GM12878 (cell line): ENCODE data around the gene AP1S3. TPM values are rescaled to one million over a fixed set of nuclear protein-coding genes. Genes with fewer than 3 reads are reported as not detected.

ENCODE experiments used
- ASH2L ChIP-seq: fragments of 300-600, 200-600 bp; sonication (generic); IDR thresholded peaks from 2 replicates; pipeline ENCODE4 v1.6.1; 2017; ENCODE audit warnings: low read depth, mild to moderate bottlenecking, borderline replicate concordance
- ATF7 ChIP-seq: fragments of 450-650 bp; IDR thresholded peaks from 2 replicates; pipeline ENCODE4 v1.6.1; 2016; ENCODE audit warnings: low read depth, mild to moderate bottlenecking
- BCL11A ChIP-seq: IDR thresholded peaks from 2 replicates; pipeline ENCODE4 v1.6.1; 2011; ENCODE audit warnings: low read depth, low read length
- CREB1 ChIP-seq: IDR thresholded peaks from 2 replicates; pipeline ENCODE4 v1.6.1; 2012; ENCODE audit warnings: low read depth, mild to moderate bottlenecking, inconsistent platforms
- CREM ChIP-seq: IDR thresholded peaks from 2 replicates; pipeline ENCODE4 v1.6.1; 2014; ENCODE audit warnings: antibody characterized with exemption, low read depth
- CTCF ChIP-seq, 3 experiments: IDR thresholded peaks in 2 of 3; conservative IDR thresholded peaks in 1 of 3; 2 replicates each; pipeline ENCODE4 v1.5.1; 2011; ENCODE audit warnings: low read depth in 3 of 3, low read length in 3 of 3, mild to moderate bottlenecking in 3 of 3, control low read depth in 2 of 3, moderate library complexity in 2 of 3, inconsistent platforms in 1 of 3, mixed read lengths in 1 of 3; ENCODE audit not compliant: control insufficient read depth in 2 of 3, insufficient read depth in 1 of 3; ENCODE audit errors: extremely low read depth in 1 of 3
- EED ChIP-seq: sonication (generic); IDR thresholded peaks from 2 replicates; pipeline ENCODE4 v1.6.1; 2016; ENCODE audit warnings: antibody characterized with exemption, low read depth
- ETV6 ChIP-seq, 2 experiments: fragments of 450-650 bp in 1 of 2; IDR thresholded peaks in 1 of 2; conservative IDR thresholded peaks in 1 of 2; 2 replicates each; pipeline ENCODE4 v1.6.1; 2014; ENCODE audit warnings: antibody characterized with exemption in 1 of 2, borderline replicate concordance in 1 of 2, low read depth in 1 of 2, mild to moderate bottlenecking in 1 of 2, moderate library complexity in 1 of 2
- FOXM1 ChIP-seq: IDR thresholded peaks from 2 replicates; pipeline ENCODE4 v1.6.1; 2012; ENCODE audit warnings: low read depth, mild to moderate bottlenecking, inconsistent platforms, low read length, moderate library complexity
- HDAC6 ChIP-seq: fragments of 200-600 bp; sonication (generic); IDR thresholded peaks from one replicate; pipeline ENCODE4 v1.8.0; 2017; ENCODE audit warnings: antibody characterized with exemption; ENCODE audit not compliant: unreplicated experiment
- IKZF1 ChIP-seq: fragments of 450-650 bp; conservative IDR thresholded peaks from 2 replicates; pipeline ENCODE4 v1.6.1; 2017; ENCODE audit warnings: antibody characterized with exemption, mild to moderate bottlenecking
- MEF2A ChIP-seq: IDR thresholded peaks from 2 replicates; pipeline ENCODE4 v1.6.1; 2011; ENCODE audit warnings: low read depth, mild to moderate bottlenecking, low read length, moderate library complexity; ENCODE audit not compliant: insufficient read depth
- MEF2B ChIP-seq: fragments of 450-650 bp; IDR thresholded peaks from 2 replicates; pipeline ENCODE4 v1.6.1; 2018; ENCODE audit warnings: mild to moderate bottlenecking, moderate library complexity; ENCODE audit not compliant: partially characterized antibody, poor library complexity, severe bottlenecking
- NBN ChIP-seq: fragments of 450-650 bp; IDR thresholded peaks from 2 replicates; pipeline ENCODE4 v1.6.1; 2016
- PAX5 ChIP-seq: IDR thresholded peaks from 2 replicates; pipeline ENCODE4 v1.6.1; 2011; ENCODE audit warnings: low read depth, low read length, borderline replicate concordance
- PAX8 ChIP-seq: fragments of 450-650 bp; IDR thresholded peaks from 2 replicates; pipeline ENCODE4 v1.6.1; 2017; ENCODE audit warnings: mild to moderate bottlenecking, moderate library complexity
- PKNOX1 ChIP-seq: fragments of 450-650 bp; IDR thresholded peaks from 2 replicates; pipeline ENCODE4 v1.6.1; 2016; ENCODE audit warnings: mild to moderate bottlenecking
- RCOR1 ChIP-seq: conservative IDR thresholded peaks from 2 replicates; pipeline ENCODE4 v1.6.1; 2012; ENCODE audit warnings: low read depth, low read length, improper control_type of control experiment
- SMAD5 ChIP-seq: IDR thresholded peaks from 2 replicates; pipeline ENCODE4 v1.6.1; 2016; ENCODE audit warnings: antibody characterized with exemption, low read depth
- SMC3 ChIP-seq: IDR thresholded peaks from 2 replicates; pipeline ENCODE4 v1.6.1; 2011; ENCODE audit warnings: low read length, improper control_type of control experiment, borderline replicate concordance
- TARDBP ChIP-seq: IDR thresholded peaks from 2 replicates; pipeline ENCODE4 v1.6.1; 2016; ENCODE audit warnings: borderline replicate concordance
- ZNF274 ChIP-seq: IDR thresholded peaks from one replicate; pipeline ENCODE4 v1.8.0; 2011; ENCODE audit not compliant: insufficient read length, insufficient read depth
- polyA plus RNA-seq, 11 experiments: library from polyadenylated mRNA; depleted of rRNA in 4 of 11; unstranded in 6 of 11; stranded (reverse) in 5 of 11; fragments of >200 nt; fragmentation: Nextera tagmentation in 4 of 11; fragmentation: Illumina TruSeq in 1 of 11; extraction: Ambion mirVana in 4 of 11; extraction: Trizol in 1 of 11; gene quantifications; 1 replicate in 1 of 11; 2 replicates in 10 of 11; pipeline versions ENCODE4 v1.2.1 to v1.2.3, GENCODE V29; 2011 to 2016; ENCODE audit warnings: inconsistent platforms in 2 of 11, missing spikeins in 2 of 11, low read depth in 1 of 11
- total RNA-seq, 4 experiments: library from RNA; depleted of rRNA in 3 of 4; stranded (reverse); fragments of >200 nt in 3 of 4; fragmentation: Illumina TruSeq in 1 of 4; extraction: Trizol in 1 of 4; gene quantifications; 2 replicates each; pipeline versions ENCODE4 v1.2.1 to v1.2.3, GENCODE V29; 2013 to 2021
- TF ChIP-seq, protein P1 (sequence below): fragments of 450-650 bp; IDR thresholded peaks from 2 replicates; pipeline ENCODE4 v1.6.1; 2017; ENCODE audit warnings: mild to moderate bottlenecking, low read depth, inconsistent platforms; ENCODE audit not compliant: poor library complexity, severe bottlenecking
- TF ChIP-seq, protein P2 (sequence below): IDR thresholded peaks from 2 replicates; pipeline ENCODE4 v1.6.1; 2011; ENCODE audit warnings: mild to moderate bottlenecking, low read depth, low read length, moderate library complexity; ENCODE audit not compliant: insufficient replicate concordance

Gene AP1S3
- total and polyA plus RNA-seq, 10 of the 15 experiments (the other 5 are each of a cell fraction or from before 2014, with no cell fraction given): 2.6 to 14.3 (median 9.2) TPM

DNA sequence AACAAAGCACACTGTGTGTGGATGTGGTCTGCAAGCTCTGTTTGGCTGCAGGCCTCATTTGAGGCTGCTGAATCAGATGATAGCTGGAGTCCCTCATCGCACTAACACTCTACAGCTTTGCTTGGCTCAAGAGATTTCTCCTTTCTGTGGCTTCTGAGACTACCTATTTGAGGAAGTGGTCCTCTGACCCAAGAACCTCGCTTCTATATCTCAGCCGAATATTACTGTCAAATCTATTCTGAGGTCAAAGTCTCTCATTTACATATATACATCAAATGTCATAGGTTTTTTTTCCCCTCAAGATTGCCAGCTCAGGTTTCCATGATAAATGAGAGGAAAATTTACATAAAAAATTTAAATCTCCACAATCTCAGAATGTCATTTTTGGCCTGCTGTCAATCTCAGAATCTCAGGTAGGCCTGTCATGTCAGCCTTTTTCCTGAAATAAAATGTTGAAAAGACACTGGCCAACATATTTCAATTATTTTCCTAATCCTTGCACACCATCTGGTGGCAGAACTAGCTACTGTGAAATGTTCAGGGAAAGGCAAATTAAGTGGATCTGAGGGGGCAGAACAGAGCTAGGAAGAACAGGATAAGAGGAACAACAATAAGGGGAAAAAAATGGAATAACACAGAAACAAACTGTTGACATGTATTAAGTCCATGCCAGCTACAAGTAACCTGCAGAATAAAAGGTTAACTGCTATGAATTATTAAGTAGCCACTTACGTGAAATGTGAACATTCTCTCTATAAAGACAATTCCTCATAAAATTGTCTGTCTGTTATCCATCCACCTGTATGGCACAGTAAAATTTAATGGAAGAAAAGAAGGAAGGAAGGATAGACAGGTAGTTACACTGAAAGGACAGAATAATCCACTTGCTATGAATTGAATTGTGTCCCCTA lies 39.3 kb downstream of the AP1S3 start (continued):
- TF ChIP-seq, protein P1, sequence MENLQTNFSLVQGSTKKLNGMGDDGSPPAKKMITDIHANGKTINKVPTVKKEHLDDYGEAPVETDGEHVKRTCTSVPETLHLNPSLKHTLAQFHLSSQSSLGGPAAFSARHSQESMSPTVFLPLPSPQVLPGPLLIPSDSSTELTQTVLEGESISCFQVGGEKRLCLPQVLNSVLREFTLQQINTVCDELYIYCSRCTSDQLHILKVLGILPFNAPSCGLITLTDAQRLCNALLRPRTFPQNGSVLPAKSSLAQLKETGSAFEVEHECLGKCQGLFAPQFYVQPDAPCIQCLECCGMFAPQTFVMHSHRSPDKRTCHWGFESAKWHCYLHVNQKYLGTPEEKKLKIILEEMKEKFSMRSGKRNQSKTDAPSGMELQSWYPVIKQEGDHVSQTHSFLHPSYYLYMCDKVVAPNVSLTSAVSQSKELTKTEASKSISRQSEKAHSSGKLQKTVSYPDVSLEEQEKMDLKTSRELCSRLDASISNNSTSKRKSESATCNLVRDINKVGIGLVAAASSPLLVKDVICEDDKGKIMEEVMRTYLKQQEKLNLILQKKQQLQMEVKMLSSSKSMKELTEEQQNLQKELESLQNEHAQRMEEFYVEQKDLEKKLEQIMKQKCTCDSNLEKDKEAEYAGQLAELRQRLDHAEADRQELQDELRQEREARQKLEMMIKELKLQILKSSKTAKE: peak; percentile 56
- TF ChIP-seq HDAC6: no peak
- 0 out of 2 replicates have a peak, but pooled peaks have one; percentile 18 for TF ChIP-seq ATF7
- no peak for TF ChIP-seq TARDBP
- TF ChIP-seq CTCF (IDR thresholded peaks at IDR 0.05 in 2 of 3, conservative IDR thresholded peaks at IDR 0.05 in 1 of 3; ENCODE audit: control insufficient read depth in 2 of 3, extremely low read depth in 1 of 3, insufficient read depth in 1 of 3, low read depth in 3 of 3, low read length in 3 of 3): peak in 2 of 3 experiments; percentile 18 to 55; a peak in 2 of 6 replicates
- no peak for TF ChIP-seq CREM
- TF ChIP-seq PKNOX1: peak; percentile 84
- no peak for TF ChIP-seq SMAD5
- TF ChIP-seq NBN: no peak
- TF ChIP-seq, protein P2, sequence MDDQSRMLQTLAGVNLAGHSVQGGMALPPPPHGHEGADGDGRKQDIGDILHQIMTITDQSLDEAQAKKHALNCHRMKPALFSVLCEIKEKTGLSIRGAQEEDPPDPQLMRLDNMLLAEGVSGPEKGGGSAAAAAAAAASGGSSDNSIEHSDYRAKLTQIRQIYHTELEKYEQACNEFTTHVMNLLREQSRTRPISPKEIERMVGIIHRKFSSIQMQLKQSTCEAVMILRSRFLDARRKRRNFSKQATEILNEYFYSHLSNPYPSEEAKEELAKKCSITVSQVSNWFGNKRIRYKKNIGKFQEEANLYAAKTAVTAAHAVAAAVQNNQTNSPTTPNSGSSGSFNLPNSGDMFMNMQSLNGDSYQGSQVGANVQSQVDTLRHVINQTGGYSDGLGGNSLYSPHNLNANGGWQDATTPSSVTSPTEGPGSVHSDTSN: no peak
- no peak for TF ChIP-seq ZNF274
- no peak for TF ChIP-seq RCOR1
- TF ChIP-seq ETV6 (conservative IDR thresholded peaks at IDR 0.05 in 1 of 2, IDR thresholded peaks at IDR 0.05 in 1 of 2; ENCODE audit: borderline replicate concordance in 1 of 2, low read depth in 1 of 2): peak in 1 of 2 experiments; percentile 33; a peak in 1 of 4 replicates
- TF ChIP-seq ASH2L: no peak
- TF ChIP-seq MEF2B: peak; percentile 51
- 0 out of 2 replicates have a peak, but pooled peaks have one; percentile 39 for TF ChIP-seq BCL11A
- peak; percentile 46 for TF ChIP-seq SMC3
- peak; percentile 41; the same call in 1 of the 2 replicates for TF ChIP-seq CREB1
- 0 out of 2 replicates have a peak, but pooled peaks have one; percentile 30 for TF ChIP-seq FOXM1
- no peak for TF ChIP-seq PAX8
- no peak for TF ChIP-seq MEF2A
- TF ChIP-seq IKZF1: 0 out of 2 replicates have a peak, but pooled peaks have one; percentile 13
- TF ChIP-seq PAX5: no peak
- TF ChIP-seq EED: no peak
